Measurements from ENCODE around the gene SF3A1. TPM values are rescaled to one million over a fixed set of nuclear protein-coding genes. Genes with fewer than 3 reads are reported as not detected.

The SF3A1 gene
- total and polyA plus RNA-seq, 2 donors (not counting 1 experiment from before 2014, with no cell fraction given) = 92.1 to 283 TPM

- no peak overlapping the region for H3K4me3 ChIP-seq (ENCODE audit: control extremely low read depth in 1 of 5, extremely low read depth in 1 of 5, insufficient read depth in 1 of 5, low read depth in 2 of 5, low read length in 4 of 5)
- peaks cover 55% of the 10 kb centered on the region for H4K20me1 ChIP-seq (ENCODE audit: control insufficient read depth, insufficient read depth, low read length, poor library complexity, severe bottlenecking)
- no peaks in the 10 kb centered on the region for H3K27me3 Mint-ChIP-seq
- POLR2A ChIA-PET = no interaction called here
- no peak for ATAC-seq (ENCODE audit: low read depth)
- H3K9ac ChIP-seq (ENCODE audit: low read length) = no peak overlapping the region
- H3K9me3 ChIP-seq (ENCODE audit: control extremely low read depth in 1 of 3, control insufficient read depth in 2 of 3, insufficient read depth in 1 of 3, low read length in 2 of 3) = no peaks in the 10 kb centered on the region
- H3K4me2 ChIP-seq (replicated peaks; ENCODE audit: low read depth, low read length, poor library complexity, severe bottlenecking) = no peak overlapping the region
- peaks cover 98% of the 10 kb centered on the region for H3K79me2 ChIP-seq (ENCODE audit: control insufficient read depth, insufficient read depth, low read length)
- peak overlapping the region in 1 of 2 donors; percentile 23 for H3K27ac ChIP-seq (ENCODE audit: low read length in 2 of 2)
- no peaks in the 10 kb centered on the region for H3K27me3 ChIP-seq (replicated peaks in 1 of 4; ENCODE audit: control extremely low read depth in 1 of 4, control insufficient read depth in 3 of 4, insufficient read depth in 4 of 4, low read length in 3 of 4)
- peaks cover 32 to 54% of the 10 kb centered on the region in 2 donors for H3K4me1 ChIP-seq (ENCODE audit: control insufficient read depth in 2 of 2, insufficient read depth in 2 of 2, low read length in 2 of 2)
- H3K4me1 Mint-ChIP-seq = peaks cover 77% of the 10 kb centered on the region
- no peak overlapping the region for H3K4me3 Mint-ChIP-seq
- no peaks in the 10 kb centered on the region for H3K9me3 Mint-ChIP-seq (ENCODE audit: insufficient read depth)
- no peak overlapping the region for H2AFZ ChIP-seq (ENCODE audit: insufficient read depth, low read depth, low read length, poor library complexity, severe bottlenecking)
- DNase-seq = no peak
- 99% methylated on average over 7 of the region's 7 CpGs for WGBS (ENCODE audit: insufficient coverage)
- intact Hi-C loops (cut with micrococcal nuclease) = no loop called here
- TF ChIP-seq EZH2 (IDR thresholded peaks at IDR 0.05; ENCODE audit: borderline replicate concordance, insufficient read depth, low read depth, low read length, poor library complexity, severe bottlenecking) = no peak
- no peak for TF ChIP-seq CTCF (IDR thresholded peaks at IDR 0.05)
- peaks cover 0 to 41% of the 10 kb centered on the region in 2 experiments for H3K36me3 ChIP-seq (replicated peaks in 1 of 2; ENCODE audit: control extremely low read depth in 1 of 2, control insufficient read depth in 1 of 2, extremely low read depth in 1 of 2, insufficient read depth in 2 of 2, low read length in 1 of 2)
- CTCF ChIA-PET = interaction anchor here (0.8 to 19.2 kb wide), 3 partner anchors 29 to 68 kb away, joined by 3 to 229 read pairs (median 3); partner anchors contain the start of genes CASTOR1 and RNF215
- H3K27ac Mint-ChIP-seq = peak overlapping the region; percentile 33
Observed at GRCh38 chr22:30318799-30319419, 37.8 kb downstream of the SF3A1 start.

- DNase-seq = no peak
- Histone ChIP-seq H3K27me3 (replicated peaks in 1 of 4; ENCODE audit: control extremely low read depth in 1 of 4, control insufficient read depth in 3 of 4, insufficient read depth in 4 of 4, low read length in 3 of 4) (no peaks in the 10 kb centered on the region), H3K4me3 (ENCODE audit: control extremely low read depth in 1 of 5, extremely low read depth in 1 of 5, insufficient read depth in 1 of 5, low read depth in 2 of 5, low read length in 4 of 5) (no peak overlapping the region), H3K79me2 (ENCODE audit: control insufficient read depth, insufficient read depth, low read length) (peaks cover 96% of the 10 kb centered on the region), H3K4me1 (ENCODE audit: control insufficient read depth in 2 of 2, insufficient read depth in 2 of 2, low read length in 2 of 2) (peaks cover 39 to 55% of the 10 kb centered on the region in 2 donors), H3K36me3 (replicated peaks in 1 of 2; ENCODE audit: control extremely low read depth in 1 of 2, control insufficient read depth in 1 of 2, extremely low read depth in 1 of 2, insufficient read depth in 2 of 2, low read length in 1 of 2) (peaks cover 0 to 35% of the 10 kb centered on the region in 2 experiments), H3K4me2 (replicated peaks; ENCODE audit: low read depth, low read length, poor library complexity, severe bottlenecking) (no peak overlapping the region), H4K20me1 (ENCODE audit: control insufficient read depth, insufficient read depth, low read length, poor library complexity, severe bottlenecking) (peaks cover 44% of the 10 kb centered on the region), H3K9me3 (ENCODE audit: control extremely low read depth in 1 of 3, control insufficient read depth in 2 of 3, insufficient read depth in 1 of 3, low read length in 2 of 3) (no peaks in the 10 kb centered on the region), H3K27ac (ENCODE audit: low read length in 2 of 2) (no peak overlapping the region), H2AFZ (ENCODE audit: insufficient read depth, low read depth, low read length, poor library complexity, severe bottlenecking) (no peak overlapping the region), H3K9ac (ENCODE audit: low read length) (no peak overlapping the region)
- intact Hi-C loops (cut with micrococcal nuclease) = no loop called here
- ChIA-PET CTCF (interaction anchor here (19.2 kb wide), 1 partner anchor 28 kb away, joined by 229 read pairs; the partner anchor contains the start of gene CASTOR1), POLR2A (no interaction called here)
- TF ChIP-seq EZH2 (IDR thresholded peaks at IDR 0.05; ENCODE audit: borderline replicate concordance, insufficient read depth, low read depth, low read length, poor library complexity, severe bottlenecking) (no peak), CTCF (IDR thresholded peaks at IDR 0.05) (no peak)
- peaks cover 77% of the 10 kb centered on the region for H3K4me1 Mint-ChIP-seq
- WGBS (ENCODE audit: insufficient coverage) = 100% methylated on average over 1 of the region's 1 CpG
- no peak overlapping the region for H3K4me3 Mint-ChIP-seq
- no peaks in the 10 kb centered on the region for H3K9me3 Mint-ChIP-seq (ENCODE audit: insufficient read depth)
- peak overlapping the region; percentile 7 for H3K27ac Mint-ChIP-seq
- no peaks in the 10 kb centered on the region for H3K27me3 Mint-ChIP-seq
- ATAC-seq (ENCODE audit: low read depth) = no peak
Observed at GRCh38 chr22:30317778-30318177, 38.9 kb downstream of the SF3A1 start.

Measured in B cell (primary cell).